Endothelial cell of umbilical vein (primary cell): ENCODE data around the gene BBX. TPM values are rescaled to one million over a fixed set of nuclear protein-coding genes. Genes with fewer than 3 reads are reported as not detected.

Source experiments
- BruUV-seq: library from RNA; stranded (reverse); fragments of 400-500 nt; replicated peaks from 2 replicates; lab custom pipeline; 2021; lab: Mats Ljungman, UMichigan
- CTCF ChIA-PET: fragments of 300-600, 350-600 bp; sonication (Branson Sonifier 250); formaldehyde crosslinking; loops from one replicate; lab custom pipeline; 2021; ENCODE audit warnings: antibody characterized with exemption, inconsistent platforms; lab: Charles Lee
- POLR2A ChIA-PET: fragments of 300-600, 350-600 bp; sonication (Branson Sonifier 250); formaldehyde crosslinking; loops from one replicate; lab custom pipeline; 2021; ENCODE audit warnings: antibody characterized with exemption, inconsistent platforms; lab: Charles Lee
- DNase-seq: peaks from one replicate; pipeline ENCODE4 v3.0.0-alpha.2; 2011; ENCODE audit warnings: low read depth, low spot score
- FAIRE-seq: peaks from 2 replicates; lab custom pipeline; 2011; peaks lifted over from hg19 to GRCh38; lab: Jason Lieb, UNC
- H2AFZ ChIP-seq: 2 replicates; pipeline ENCODE4 v1.6.0; 2012; ENCODE audit warnings: low read depth, low read length, control low read depth, inconsistent platforms
- H3K27ac ChIP-seq: 2 replicates; pipeline ENCODE4 v1.5.1; 2011; ENCODE audit warnings: low read depth, mild to moderate bottlenecking, control low read depth, low read length, moderate library complexity; ENCODE audit not compliant: insufficient read depth
- H3K27me3 ChIP-seq, 2 experiments: 2 replicates each; pipeline versions ENCODE4 v1.6.0 to v1.6.1; 2011; ENCODE audit warnings: low read length in 2 of 2, mixed read lengths in 1 of 2; ENCODE audit not compliant: control insufficient read depth in 2 of 2, insufficient read depth in 2 of 2
- H3K36me3 ChIP-seq, 2 experiments: 2 replicates in 1 of 2; 3 replicates in 1 of 2; pipeline ENCODE4 v1.5.1; 2011; ENCODE audit warnings: low read length in 2 of 2, mild to moderate bottlenecking in 1 of 2, moderate library complexity in 1 of 2; ENCODE audit not compliant: control insufficient read depth in 2 of 2, insufficient read depth in 2 of 2; ENCODE audit errors: extremely low read depth in 1 of 2
- H3K4me1 ChIP-seq: 3 replicates; pipeline ENCODE4 v1.5.1; 2011; ENCODE audit warnings: mild to moderate bottlenecking, low read length; ENCODE audit not compliant: control insufficient read depth, insufficient read depth; ENCODE audit errors: extremely low read depth
- H3K4me2 ChIP-seq: 2 replicates; pipeline ENCODE4 v1.6.1; 2011; ENCODE audit warnings: low read length, control low read depth, mixed read lengths; ENCODE audit not compliant: insufficient read depth
- H3K4me3 ChIP-seq, 3 experiments: fragments of 200-600 bp in 1 of 3; sonication (generic), shearing (Covaris generic) in 1 of 3; replicated peaks in 1 of 3; 2 replicates each; pipeline ENCODE4 v1.5.1; 2011 to 2016; ENCODE audit warnings: control low read depth in 3 of 3, low read length in 3 of 3, mild to moderate bottlenecking in 2 of 3, inconsistent platforms in 1 of 3, low read depth in 1 of 3, moderate library complexity in 1 of 3; ENCODE audit not compliant: insufficient read depth in 1 of 3
- H3K79me2 ChIP-seq: 2 replicates; pipeline ENCODE4 v1.6.0; 2012; ENCODE audit warnings: low read length, inconsistent platforms; ENCODE audit not compliant: control insufficient read depth, insufficient read depth
- H3K9ac ChIP-seq: replicated peaks from 2 replicates; pipeline ENCODE3; 2011; ENCODE audit warnings: low read length, control low read depth; ENCODE audit not compliant: insufficient read depth; ENCODE audit errors: extremely low read depth
- H3K9me1 ChIP-seq: replicated peaks from 3 replicates; pipeline ENCODE4 v1.6.0; 2011; ENCODE audit warnings: mild to moderate bottlenecking, low read length; ENCODE audit not compliant: control insufficient read depth, insufficient read depth; ENCODE audit errors: extremely low read depth
- H3K9me3 ChIP-seq: replicated peaks from 2 replicates; pipeline ENCODE4 v1.5.1; 2012; ENCODE audit warnings: low read length, inconsistent platforms; ENCODE audit not compliant: control insufficient read depth, insufficient read depth
- H4K20me1 ChIP-seq: replicated peaks from 2 replicates; pipeline ENCODE3; 2011; ENCODE audit warnings: mild to moderate bottlenecking, low read length; ENCODE audit not compliant: control insufficient read depth, insufficient read depth; ENCODE audit errors: extremely low read depth
- CTCF ChIP-seq, 2 donors: IDR thresholded peaks; 1 replicate in 1 of 2; 2 replicates in 1 of 2; pipeline ENCODE4 v1.5.1; 2011; ENCODE audit warnings: low read length in 2 of 2, mild to moderate bottlenecking in 2 of 2, moderate library complexity in 2 of 2, control low read depth in 1 of 2, inconsistent platforms in 1 of 2, low read depth in 1 of 2; ENCODE audit not compliant: insufficient read depth in 1 of 2; ENCODE audit errors: extremely low read depth in 1 of 2
- EZH2 ChIP-seq: IDR thresholded peaks from 2 replicates; pipeline ENCODE4 v1.6.1; 2012; ENCODE audit warnings: borderline replicate concordance, low read depth, mild to moderate bottlenecking, moderate library complexity, low read length, inconsistent platforms; ENCODE audit not compliant: severe bottlenecking
- FOS ChIP-seq: IDR thresholded peaks from 2 replicates; pipeline ENCODE4 v1.6.1; 2011; ENCODE audit warnings: mild to moderate bottlenecking, low read length, moderate library complexity, borderline replicate concordance; ENCODE audit not compliant: insufficient read depth
- GATA2 ChIP-seq: IDR thresholded peaks from 2 replicates; pipeline ENCODE4 v1.7.0; 2011; ENCODE audit warnings: low read depth, mild to moderate bottlenecking, moderate library complexity, mixed read lengths, low read length; ENCODE audit not compliant: insufficient read length, insufficient read depth
- JUN ChIP-seq: IDR thresholded peaks from 2 replicates; pipeline ENCODE4 v1.6.1; 2011; ENCODE audit warnings: borderline replicate concordance, low read depth; ENCODE audit not compliant: insufficient read length, insufficient read depth
- MAX ChIP-seq: IDR thresholded peaks from 2 replicates; pipeline ENCODE4 v1.6.1; 2011; ENCODE audit not compliant: insufficient read depth, insufficient read length
- MYC ChIP-seq: IDR thresholded peaks from one replicate; pipeline ENCODE4 v1.6.1; 2011; ENCODE audit warnings: mild to moderate bottlenecking, low read depth, low read length
- POLR2A ChIP-seq: IDR thresholded peaks from 2 replicates; pipeline ENCODE4 v1.6.1; 2012; ENCODE audit warnings: low read depth, mild to moderate bottlenecking, control low read depth, low read length
- POLR2AphosphoS5 ChIP-seq: IDR thresholded peaks from 2 replicates; pipeline ENCODE4 v1.6.1; 2012; ENCODE audit warnings: low read depth, mild to moderate bottlenecking, control low read depth, low read length, moderate library complexity; ENCODE audit not compliant: insufficient read depth
- dilution Hi-C: fragments of 300-500 bp; cut with MboI; formaldehyde crosslinking; loops from one replicate; pipeline ENCODE4 v1.15.0; 2019; ENCODE audit warnings: low sequenced_read_pairs; ENCODE audit not compliant: extremely low pct_ligation_motif_present
- intact Hi-C: fragments of 100-400 bp; cut with micrococcal nuclease; formaldehyde crosslinking; loops from one replicate; pipeline ENCODE4 v1.10.0; 2022
- polyA plus RNA-seq, 4 experiments: library from polyadenylated mRNA; depleted of rRNA in 3 of 4; stranded (reverse) in 3 of 4; unstranded in 1 of 4; fragments of >200 nt; gene quantifications; 2 replicates each; pipeline versions ENCODE4 v1.2.1 to v1.2.3, GENCODE V29; 2011 to 2012; ENCODE audit warnings: missing spikeins in 1 of 4
- total RNA-seq: library from RNA; stranded (reverse); gene quantifications from 2 replicates; pipeline ENCODE4 v1.2.3, GENCODE V29; 2021

The BBX gene
- total and polyA plus RNA-seq, 2 donors (not counting 3 experiments of a cell fraction or from before 2014, with no cell fraction given) = 21.4 to 43.4 TPM

DNA sequence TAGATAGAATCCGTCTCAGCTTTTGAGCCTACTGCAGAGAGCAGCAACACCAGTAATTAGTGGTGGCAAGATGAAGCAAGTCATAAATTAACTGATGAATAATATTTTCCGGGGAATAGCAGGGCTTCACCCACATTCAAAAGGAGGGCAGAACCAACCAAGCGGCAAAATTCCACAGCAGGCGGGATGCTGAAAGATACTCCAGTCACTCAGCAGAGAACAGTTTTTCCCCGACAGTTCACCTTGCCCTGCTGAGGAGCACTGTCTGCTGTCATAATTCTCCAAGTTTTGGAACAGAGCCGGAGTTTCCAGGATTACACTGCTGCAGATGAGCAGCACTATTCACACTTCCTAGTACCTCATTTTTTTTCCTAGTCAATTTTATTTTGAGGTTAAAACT lies 293.3 kb downstream of the BBX start:
- Histone ChIP-seq H3K27me3 (peaks cover 0 to 2% of the 10 kb centered on the region in 2 experiments), H3K4me3 (no peak overlapping the region), H2AFZ (no peak overlapping the region), H3K9me3 (no peaks in the 10 kb centered on the region), H3K4me1 (no peaks in the 10 kb centered on the region), H3K79me2 (no peaks in the 10 kb centered on the region), H3K36me3 (no peaks in the 10 kb centered on the region), H3K9ac (no peak overlapping the region), H3K9me1 (no peaks in the 10 kb centered on the region), H4K20me1 (no peaks in the 10 kb centered on the region), H3K27ac (no peak overlapping the region), H3K4me2 (no peak overlapping the region)
- intact Hi-C loops = no loop called here
- no TSS peak for BruUV-seq
- CTCF ChIA-PET = no interaction called here
- dilution Hi-C loops = no loop called here
- DNase-seq (no peak), FAIRE-seq (no peak)
- TF ChIP-seq FOS = no peak
- no peak for TF ChIP-seq EZH2
- no peak for TF ChIP-seq GATA2
- TF ChIP-seq CTCF (IDR thresholded peaks at IDR 0.05; ENCODE audit: extremely low read depth in 1 of 2, insufficient read depth in 1 of 2, low read depth in 1 of 2, low read length in 2 of 2) = no peak
- TF ChIP-seq POLR2A = no peak
- no peak for TF ChIP-seq MYC
- no peak for TF ChIP-seq POLR2AphosphoS5
- TF ChIP-seq JUN = no peak
- TF ChIP-seq MAX = no peak
- POLR2A ChIA-PET = no interaction called here
